Breast epithelium (tissue), 4 donors: ENCODE data around the gene SGPL1. TPM values are rescaled to one million over a fixed set of nuclear protein-coding genes. Genes with fewer than 3 reads are reported as not detected.

Source experiments
- DNase-seq, 2 donors: peaks; one replicate each; pipeline ENCODE4 v3.0.0-alpha.2; 2019; ENCODE audit warnings: low spot score in 2 of 2
- H3K27ac ChIP-seq, 2 donors: fragments of 200-600 bp; sonication (generic) in 1 of 2; one replicate each; pipeline ENCODE4 v1.5.1; 2016 to 2019; ENCODE audit warnings: mild to moderate bottlenecking in 1 of 2
- H3K27me3 ChIP-seq, 2 donors: fragments of 200-600 bp; sonication (generic) in 1 of 2; one replicate each; pipeline versions ENCODE4 v1.5.1 to v1.6.0; 2017 to 2019; ENCODE audit warnings: control low read depth in 1 of 2, mild to moderate bottlenecking in 1 of 2
- H3K36me3 ChIP-seq: fragments of 200-600 bp; one replicate; pipeline ENCODE4 v1.5.1; 2019
- H3K4me1 ChIP-seq, 2 donors: fragments of 200-600 bp; sonication (generic); one replicate each; pipeline ENCODE4 v1.5.1; 2016 to 2019; ENCODE audit warnings: control low read depth in 1 of 2
- H3K4me3 ChIP-seq, 3 donors: fragments of 200-600 bp; sonication (generic); 1 replicate in 2 of 3; 2 replicates in 1 of 3; pipeline ENCODE4 v1.5.1; 2016 to 2019; ENCODE audit warnings: mild to moderate bottlenecking in 3 of 3, moderate library complexity in 2 of 3
- H3K9me3 ChIP-seq, 2 donors: fragments of 200-600 bp; sonication (generic) in 1 of 2; one replicate each; pipeline ENCODE4 v1.5.1; 2016 to 2019; ENCODE audit warnings: control low read depth in 1 of 2
- POLR2A ChIP-seq: fragments of 450-650 bp; IDR thresholded peaks from one replicate; pipeline ENCODE4 v1.6.1; 2016; ENCODE audit warnings: antibody characterized with exemption, mild to moderate bottlenecking, moderate library complexity
- POLR2AphosphoS5 ChIP-seq, 3 donors: sonication (generic); formaldehyde crosslinking; IDR thresholded peaks; one replicate each; pipeline ENCODE4 v1.6.1; 2017; ENCODE audit warnings: antibody characterized with exemption in 3 of 3
- intact Hi-C: fragments of 100-400 bp; cut with DNase I; formaldehyde crosslinking; loops from one replicate; pipeline ENCODE4 v1.15.1; 2023; ENCODE audit warnings: low total_unique reads
- total RNA-seq, 3 donors: library from RNA; depleted of rRNA; stranded (reverse); fragments of >200 nt; gene quantifications; one replicate each; pipeline ENCODE4 v1.1.0, GENCODE V29; 2016
- TF ChIP-seq, protein P1 (sequence below), 3 donors: fragments of 450-650 bp; IDR thresholded peaks; one replicate each; pipeline ENCODE4 v1.5.1; 2016 to 2017; ENCODE audit warnings: antibody characterized with exemption in 3 of 3, mild to moderate bottlenecking in 3 of 3, moderate library complexity in 3 of 3

The SGPL1 gene
- total RNA-seq, 3 donors from 2014 or later, result 31.0 to 52.2 (median 36.4) TPM

DNA sequence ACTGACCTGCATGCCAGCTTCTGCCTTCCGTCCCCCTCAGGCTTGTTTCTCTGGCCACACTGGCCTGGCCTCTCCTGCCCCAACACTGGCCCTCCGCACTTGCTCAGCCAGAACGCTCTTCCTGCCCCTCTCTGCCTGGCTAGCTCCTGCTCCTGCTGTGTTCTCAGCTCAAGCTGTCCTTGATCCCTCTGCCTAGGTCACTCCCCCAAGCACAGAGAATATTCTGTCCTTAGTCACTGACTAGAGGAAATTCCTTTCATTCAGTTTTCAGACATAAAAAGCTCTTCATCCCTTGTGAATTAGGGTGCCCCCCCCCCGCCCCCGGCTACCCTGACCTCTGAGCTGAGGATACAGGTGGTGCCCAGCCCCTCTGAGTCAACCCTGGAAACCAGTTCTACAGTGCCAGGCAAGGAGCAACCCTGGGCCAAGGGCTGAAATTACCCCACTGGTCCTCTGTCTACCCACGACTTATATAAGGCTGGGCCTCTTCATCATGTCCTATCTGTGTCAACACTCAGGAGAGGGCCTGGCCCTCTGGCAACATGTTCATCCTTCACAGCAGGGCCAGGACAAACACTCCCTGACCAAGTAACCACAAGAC lies 6.6 kb upstream of the SGPL1 start:
- no peaks in the 10 kb centered on the region for H3K9me3 ChIP-seq
- no peak overlapping the region for H3K27ac ChIP-seq
- TF ChIP-seq POLR2A (no peak), POLR2AphosphoS5 (IDR thresholded peaks at IDR 0.05) (no peak)
- H3K4me3 ChIP-seq, result no peak overlapping the region
- no peaks in the 10 kb centered on the region for H3K36me3 ChIP-seq
- no peak for DNase-seq
- no peaks in the 10 kb centered on the region for H3K27me3 ChIP-seq
- no peaks in the 10 kb centered on the region for H3K4me1 ChIP-seq
- intact Hi-C loops, result no loop called here

DNA sequence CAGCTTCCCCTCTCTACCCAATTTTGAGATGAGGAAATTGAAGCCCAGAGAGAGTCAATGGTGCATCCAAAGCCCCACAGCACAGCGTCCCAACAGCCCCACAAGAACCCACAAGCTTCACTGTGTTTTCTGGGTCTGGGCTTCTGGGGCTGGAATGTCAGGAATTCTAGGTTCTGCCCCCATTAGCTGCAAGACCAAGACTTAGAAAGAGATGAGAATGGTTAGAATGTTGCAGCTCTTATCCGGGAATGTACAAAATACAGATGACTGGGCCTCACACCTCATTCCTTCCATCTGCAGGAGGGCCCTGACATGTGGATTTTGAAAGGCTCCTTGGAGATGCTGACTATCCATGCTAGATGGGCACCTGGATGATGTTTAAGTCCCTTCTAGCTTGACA lies 6.0 kb upstream of the SGPL1 start:
- intact Hi-C loops, result loop anchor here (10.0 kb wide), 1 partner anchor 75 kb away; the partner anchor contains the start of gene PCBD1
- Histone ChIP-seq H3K4me1 (no peaks in the 10 kb centered on the region), H3K36me3 (no peaks in the 10 kb centered on the region), H3K27ac (no peak overlapping the region), H3K9me3 (no peaks in the 10 kb centered on the region), H3K27me3 (no peaks in the 10 kb centered on the region), H3K4me3 (no peak overlapping the region)
- TF ChIP-seq POLR2A, result no peak
- TF ChIP-seq, protein P1, sequence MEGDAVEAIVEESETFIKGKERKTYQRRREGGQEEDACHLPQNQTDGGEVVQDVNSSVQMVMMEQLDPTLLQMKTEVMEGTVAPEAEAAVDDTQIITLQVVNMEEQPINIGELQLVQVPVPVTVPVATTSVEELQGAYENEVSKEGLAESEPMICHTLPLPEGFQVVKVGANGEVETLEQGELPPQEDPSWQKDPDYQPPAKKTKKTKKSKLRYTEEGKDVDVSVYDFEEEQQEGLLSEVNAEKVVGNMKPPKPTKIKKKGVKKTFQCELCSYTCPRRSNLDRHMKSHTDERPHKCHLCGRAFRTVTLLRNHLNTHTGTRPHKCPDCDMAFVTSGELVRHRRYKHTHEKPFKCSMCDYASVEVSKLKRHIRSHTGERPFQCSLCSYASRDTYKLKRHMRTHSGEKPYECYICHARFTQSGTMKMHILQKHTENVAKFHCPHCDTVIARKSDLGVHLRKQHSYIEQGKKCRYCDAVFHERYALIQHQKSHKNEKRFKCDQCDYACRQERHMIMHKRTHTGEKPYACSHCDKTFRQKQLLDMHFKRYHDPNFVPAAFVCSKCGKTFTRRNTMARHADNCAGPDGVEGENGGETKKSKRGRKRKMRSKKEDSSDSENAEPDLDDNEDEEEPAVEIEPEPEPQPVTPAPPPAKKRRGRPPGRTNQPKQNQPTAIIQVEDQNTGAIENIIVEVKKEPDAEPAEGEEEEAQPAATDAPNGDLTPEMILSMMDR (IDR thresholded peaks at IDR 0.05), result no peak
- no peak for TF ChIP-seq POLR2AphosphoS5 (IDR thresholded peaks at IDR 0.05)
- no peak for DNase-seq

DNA sequence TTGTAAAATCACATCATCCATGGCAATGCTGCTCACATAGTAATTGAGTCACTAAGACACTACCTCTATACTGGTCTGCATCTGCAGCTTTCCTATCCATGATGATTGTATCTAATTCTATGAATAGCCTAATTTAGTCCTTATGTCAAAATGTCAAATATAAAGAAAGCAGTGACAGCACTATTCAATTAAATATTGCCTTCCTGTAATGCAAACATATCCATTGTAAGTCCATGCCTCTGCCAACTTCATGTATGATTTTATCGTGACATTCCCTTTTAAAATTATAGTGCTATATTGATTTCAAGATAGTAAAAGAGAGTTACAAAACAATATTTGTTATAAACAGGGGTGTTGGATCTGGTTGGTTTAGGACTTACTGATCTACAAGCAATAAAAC lies 4.8 kb upstream of the SGPL1 start:
- no peak overlapping the region for H3K27ac ChIP-seq
- TF ChIP-seq POLR2AphosphoS5 (IDR thresholded peaks at IDR 0.05) (no peak), POLR2A (no peak)
- TF ChIP-seq, protein P1 (IDR thresholded peaks at IDR 0.05), result no peak
- intact Hi-C loops, result loop anchor here (10.0 kb wide), 1 partner anchor 74 kb away; the partner anchor contains the start of gene PCBD1

GRCh38 chr10:70811881-70812280 lies 3.9 kb upstream of the SGPL1 start:
- no peak overlapping the region for H3K4me3 ChIP-seq
- no peaks in the 10 kb centered on the region for H3K27me3 ChIP-seq
- DNase-seq, result no peak
- no peaks in the 10 kb centered on the region for H3K4me1 ChIP-seq
- intact Hi-C loops, result loop anchor here (10.0 kb wide), 1 partner anchor 73 kb away; the partner anchor contains the start of gene PCBD1
- no peaks in the 10 kb centered on the region for H3K9me3 ChIP-seq
- no peaks in the 10 kb centered on the region for H3K36me3 ChIP-seq
- TF ChIP-seq POLR2AphosphoS5 (IDR thresholded peaks at IDR 0.05), result no peak
- TF ChIP-seq, protein P1 (IDR thresholded peaks at IDR 0.05), result no peak
- no peak for TF ChIP-seq POLR2A
- H3K27ac ChIP-seq, result no peak overlapping the region

More for the DNA sequence above, 4.8 kb upstream of the SGPL1 start:
- Histone ChIP-seq H3K9me3 (no peaks in the 10 kb centered on the region), H3K36me3 (no peaks in the 10 kb centered on the region), H3K4me1 (no peaks in the 10 kb centered on the region), H3K27me3 (no peaks in the 10 kb centered on the region), H3K4me3 (no peak overlapping the region)
- no peak for DNase-seq

DNA sequence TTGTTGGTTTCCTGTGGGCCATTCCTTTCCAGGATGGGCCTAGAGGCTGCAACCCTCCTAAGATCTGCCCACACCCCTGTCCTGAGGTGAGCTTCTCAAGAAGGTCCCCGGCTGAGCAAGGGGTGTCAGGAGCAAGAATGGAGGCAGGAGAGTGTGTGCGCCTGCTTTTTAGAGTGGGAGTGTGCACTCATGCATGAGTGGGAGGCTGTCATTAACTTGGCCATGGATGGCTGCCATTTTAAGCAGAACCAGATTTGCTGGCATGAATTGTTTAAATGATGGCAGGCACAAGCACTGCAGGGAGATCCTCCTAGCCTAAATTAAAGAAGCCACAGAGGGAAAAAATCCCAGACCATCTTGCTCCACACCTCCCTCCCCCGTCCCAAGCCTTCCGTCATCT lies 2.9 kb upstream of the SGPL1 start:
- H3K9me3 ChIP-seq, result no peaks in the 10 kb centered on the region
- H3K27me3 ChIP-seq, result no peaks in the 10 kb centered on the region
- H3K36me3 ChIP-seq, result no peaks in the 10 kb centered on the region
- no peak overlapping the region for H3K4me3 ChIP-seq
- no peaks in the 10 kb centered on the region for H3K4me1 ChIP-seq
- H3K27ac ChIP-seq, result no peak overlapping the region
- DNase-seq, result no peak
- TF ChIP-seq POLR2A (no peak), POLR2AphosphoS5 (IDR thresholded peaks at IDR 0.05) (no peak)
- TF ChIP-seq, protein P1 (IDR thresholded peaks at IDR 0.05), result no peak
- intact Hi-C loops, result loop anchor here (10.0 kb wide), 1 partner anchor 72 kb away; the partner anchor contains the start of gene PCBD1
